ENCODE measurements around the gene STK32C. TPM values are rescaled to one million over a fixed set of nuclear protein-coding genes. Genes with fewer than 3 reads are reported as not detected.

Gene STK32C
- total RNA-seq, 1 experiment from 2014 or later, result 9.3 TPM

Other genes starting within 250 kb of the STK32C start
- 0.24 and 0.51 TPM in 2 replicates for gene JAKMIP3, start 242.0 kb downstream of the STK32C start, total RNA-seq (2014; rRNA removed; shearing (Covaris generic))
- gene DPYSL4, start 121.0 kb downstream of the STK32C start, total RNA-seq (2014; rRNA removed; shearing (Covaris generic)), result 6.7 and 7.1 TPM in 2 replicates
- gene LRRC27, start 24.2 kb upstream of the STK32C start, total RNA-seq (2014; rRNA removed; shearing (Covaris generic)), result 4.6 and 8.9 TPM in 2 replicates
- 6.7 and 9.5 TPM in 2 replicates for gene PWWP2B, start 89.2 kb upstream of the STK32C start, total RNA-seq (2014; rRNA removed; shearing (Covaris generic))
- 26.8 and 32.1 TPM in 2 replicates for gene INPP5A, start 229.8 kb upstream of the STK32C start, total RNA-seq (2014; rRNA removed; shearing (Covaris generic))